Fibroblast of skin of scalp (primary cell): ENCODE measurements around the gene PDE4D. TPM values are rescaled to one million over a fixed set of nuclear protein-coding genes. Genes with fewer than 3 reads are reported as not detected.
A peak's percentile ranks its signal among the peaks of the same experiment; 100 is the strongest.

Experiments used
- DNase-seq: peaks from one replicate; pipeline ENCODE4 v3.0.0-alpha.2; 2013
- polyA plus RNA-seq, 2 experiments: library from polyadenylated mRNA; unstranded; fragments of 120-200 nt; gene quantifications; one replicate each; pipeline ENCODE4 v1.2.1, GENCODE V29; 2013; ENCODE audit not compliant: insufficient read length in 2 of 2

Gene PDE4D
- polyA plus RNA-seq (2013, experiment 1 of 2; ENCODE audit: insufficient read length), result 10.9 TPM
- 11.9 TPM for polyA plus RNA-seq (2013, experiment 2 of 2; ENCODE audit: insufficient read length)

DNA sequence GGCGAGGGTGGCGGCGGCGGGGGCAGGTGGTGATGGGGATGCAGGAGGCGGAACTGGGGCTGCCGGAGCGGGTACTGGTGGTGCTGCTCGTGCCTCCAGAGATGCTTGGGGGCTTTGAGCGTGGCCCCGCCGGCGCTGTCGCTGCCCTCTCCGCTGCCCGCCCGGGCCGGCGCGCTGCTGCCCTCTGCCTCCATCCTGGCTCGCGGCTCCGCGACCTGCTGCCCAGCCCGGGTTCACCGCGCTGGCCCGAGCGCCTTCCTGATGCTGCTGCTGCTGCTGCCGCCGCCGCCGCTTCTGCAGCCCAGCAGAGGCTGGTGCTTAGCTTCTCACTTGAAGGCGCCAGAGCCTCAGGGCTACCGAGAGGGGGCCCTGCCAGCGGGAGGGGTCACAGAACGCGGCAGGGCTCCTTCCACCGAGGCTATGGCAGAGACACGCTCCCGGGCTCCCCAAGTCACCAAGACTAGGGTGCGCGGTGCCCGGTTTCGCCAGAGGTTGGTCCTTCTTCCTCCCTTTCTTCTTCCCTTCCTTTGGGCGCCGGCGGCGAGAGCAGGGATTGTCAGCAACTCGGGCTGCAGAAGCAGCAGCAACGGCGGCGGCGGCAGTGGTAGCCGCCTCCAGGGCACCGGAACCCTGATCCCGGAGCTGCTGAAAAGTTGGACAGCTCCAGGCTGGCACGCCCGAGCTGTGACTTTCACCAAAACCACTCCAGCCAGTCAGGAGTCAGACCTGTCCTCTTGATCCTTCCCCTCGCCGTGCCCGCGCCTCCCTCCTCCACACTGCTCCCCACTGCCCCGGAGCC lies at the start of gene PDE4D:
Gene PDE4D, minus strand, starts transcription at position 298 of the 799 bp plus-strand sequence.
- DNase-seq, result peak; percentile 78

DNA sequence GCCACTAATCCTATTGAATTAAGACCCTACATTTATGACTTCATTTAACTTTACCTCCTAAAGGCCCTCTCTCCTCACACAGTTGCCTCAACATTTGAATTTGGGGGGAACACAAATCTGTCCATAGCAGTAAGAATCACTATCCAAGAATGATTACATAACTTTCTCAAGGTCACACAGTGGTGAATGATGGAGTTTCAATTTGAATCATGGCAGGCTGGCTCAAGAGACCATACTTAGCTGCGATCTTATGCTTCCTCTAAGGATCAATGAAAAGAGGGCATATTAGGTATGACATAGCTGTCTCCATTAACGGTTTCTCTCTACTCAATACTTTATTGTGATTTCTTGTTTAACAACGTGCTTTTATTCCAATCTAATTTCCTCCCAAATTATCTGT lies 44.1 kb upstream of the PDE4D start:
- DNase-seq, result no peak

DNA sequence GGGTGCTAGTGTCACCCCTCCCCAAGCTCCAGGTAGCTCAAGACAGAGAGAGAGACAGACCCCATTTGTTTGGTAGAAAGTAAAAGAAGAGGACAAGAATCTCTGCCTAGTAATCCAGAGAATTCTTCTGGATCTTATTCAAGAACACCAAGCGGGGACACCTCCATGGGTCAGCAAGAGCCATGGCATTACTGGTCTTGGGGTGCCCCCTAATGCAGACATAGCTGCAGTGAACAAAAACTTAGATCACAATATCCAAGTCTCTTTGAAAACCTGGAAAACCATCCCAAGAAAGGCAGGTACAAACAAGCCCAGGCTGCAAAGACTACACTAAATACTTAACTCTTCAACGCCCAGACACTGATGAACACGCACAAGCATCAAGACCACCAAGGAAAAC lies 29.9 kb upstream of the PDE4D start:
- peak; percentile 19 for DNase-seq

DNA sequence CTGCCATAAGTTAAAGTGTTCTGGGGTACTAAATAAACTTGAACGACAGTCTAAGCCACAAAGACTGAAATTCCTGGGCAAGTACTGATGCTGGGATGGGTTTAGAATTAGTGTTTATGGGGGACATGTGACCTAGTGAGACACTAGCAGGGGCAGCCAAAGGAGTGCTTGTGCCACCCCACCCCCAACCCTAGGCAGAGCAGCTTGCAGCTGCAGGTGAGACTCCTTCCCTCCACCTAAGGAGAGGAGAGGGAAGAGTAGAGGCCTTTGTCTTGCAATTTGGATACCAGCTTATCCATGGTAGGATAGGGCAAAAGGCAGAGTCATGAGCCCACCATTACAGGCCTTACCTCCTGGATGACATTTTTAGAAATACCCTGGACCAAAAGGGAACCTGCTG lies 28.7 kb upstream of the PDE4D start:
- DNase-seq, result no peak

DNA sequence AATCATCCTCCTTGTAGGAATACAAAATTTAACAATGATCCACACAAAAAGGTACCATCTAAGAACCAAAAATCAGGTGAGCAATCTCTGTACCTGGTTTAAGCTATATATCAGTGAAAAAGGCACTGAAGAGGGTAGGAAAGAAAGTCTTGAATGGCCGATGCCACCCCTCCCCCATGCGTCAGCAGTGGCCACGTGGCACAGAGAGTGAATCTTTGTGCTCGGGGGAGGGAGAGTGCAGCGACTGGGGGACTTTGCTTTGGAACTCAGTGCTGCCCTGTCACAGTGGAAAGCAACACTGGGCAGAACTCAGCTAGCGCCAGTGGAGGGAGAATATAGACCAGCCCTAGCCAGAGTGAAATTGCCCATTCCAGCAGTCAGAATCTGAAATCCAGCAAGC lies 28.3 kb upstream of the PDE4D start:
- DNase-seq, result no peak

DNA sequence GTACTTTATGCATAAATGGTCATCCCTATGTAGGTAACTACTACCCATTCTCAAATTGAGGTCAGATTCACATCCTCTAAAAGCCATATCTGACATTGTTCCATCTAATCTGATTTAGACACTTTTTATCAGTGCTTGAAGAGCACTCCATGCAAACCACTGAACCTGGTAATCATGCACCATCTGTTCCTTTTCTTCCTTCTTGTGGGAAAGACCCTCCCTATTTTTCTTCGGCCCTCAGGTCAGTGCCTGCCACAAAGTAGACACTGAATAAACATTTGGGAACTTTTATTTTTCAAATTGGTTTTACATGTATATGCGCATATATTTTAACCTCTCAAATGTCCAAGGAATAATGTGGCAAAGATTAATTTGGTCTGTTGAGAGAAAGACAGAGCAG lies 26.0 kb upstream of the PDE4D start:
- DNase-seq, result no peak

DNA sequence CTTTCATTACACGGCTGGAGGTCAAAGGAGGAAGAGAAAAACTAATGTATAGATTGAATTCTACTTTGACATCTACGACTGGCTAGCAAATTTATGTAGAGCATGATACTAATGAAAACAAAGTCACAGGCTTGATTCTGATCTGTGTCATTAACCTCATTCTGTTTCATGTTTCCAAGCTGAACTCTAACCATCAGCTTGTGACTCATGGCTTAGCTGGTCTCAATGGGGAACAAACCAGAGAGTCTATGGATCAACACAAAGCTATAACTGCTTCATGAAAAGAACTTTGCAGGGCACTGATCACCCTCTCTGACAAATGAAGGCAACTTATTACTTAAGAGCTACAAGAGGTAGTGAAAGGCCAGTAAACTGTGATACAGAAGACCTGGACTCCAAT lies 23.6 kb upstream of the PDE4D start:
- DNase-seq, result no peak

DNA sequence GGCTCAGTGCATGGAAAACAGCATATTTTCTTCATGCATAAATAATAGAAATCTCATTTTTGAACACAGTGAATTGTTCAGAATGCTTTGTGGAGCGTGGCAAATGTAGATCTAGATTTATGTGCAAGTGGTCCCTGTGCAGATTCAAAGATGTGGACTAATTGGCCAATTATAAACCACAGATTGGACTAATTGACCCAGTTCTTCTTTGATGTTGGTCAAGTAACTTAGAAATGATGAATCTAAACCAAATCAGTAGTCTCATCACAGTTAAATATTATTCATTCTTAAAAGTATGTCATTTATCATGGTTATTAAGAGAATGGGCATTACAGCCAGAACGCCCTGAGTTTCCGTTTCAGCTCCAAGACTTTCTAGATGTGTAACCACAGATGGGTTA lies 11.7 kb upstream of the PDE4D start:
- DNase-seq, result no peak

DNA sequence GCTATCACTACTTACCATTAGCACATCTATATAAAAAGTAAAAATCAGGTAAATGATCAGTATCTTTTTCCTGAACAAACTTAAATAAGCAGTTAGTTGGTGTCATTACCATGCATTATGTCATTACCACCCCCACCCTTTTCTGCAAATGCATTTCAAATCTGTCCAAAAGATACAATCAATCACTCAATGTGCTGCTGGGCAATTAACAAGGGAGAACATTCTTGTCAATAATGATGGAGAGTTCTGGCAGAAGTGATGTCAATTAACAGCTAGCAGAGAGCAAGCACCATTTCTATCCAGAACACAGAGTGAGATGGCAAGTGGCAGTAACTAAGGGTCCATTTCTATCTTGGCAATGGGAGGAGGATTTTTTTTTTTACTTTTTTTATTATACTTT lies 3.5 kb upstream of the PDE4D start:
- no peak for DNase-seq

DNA sequence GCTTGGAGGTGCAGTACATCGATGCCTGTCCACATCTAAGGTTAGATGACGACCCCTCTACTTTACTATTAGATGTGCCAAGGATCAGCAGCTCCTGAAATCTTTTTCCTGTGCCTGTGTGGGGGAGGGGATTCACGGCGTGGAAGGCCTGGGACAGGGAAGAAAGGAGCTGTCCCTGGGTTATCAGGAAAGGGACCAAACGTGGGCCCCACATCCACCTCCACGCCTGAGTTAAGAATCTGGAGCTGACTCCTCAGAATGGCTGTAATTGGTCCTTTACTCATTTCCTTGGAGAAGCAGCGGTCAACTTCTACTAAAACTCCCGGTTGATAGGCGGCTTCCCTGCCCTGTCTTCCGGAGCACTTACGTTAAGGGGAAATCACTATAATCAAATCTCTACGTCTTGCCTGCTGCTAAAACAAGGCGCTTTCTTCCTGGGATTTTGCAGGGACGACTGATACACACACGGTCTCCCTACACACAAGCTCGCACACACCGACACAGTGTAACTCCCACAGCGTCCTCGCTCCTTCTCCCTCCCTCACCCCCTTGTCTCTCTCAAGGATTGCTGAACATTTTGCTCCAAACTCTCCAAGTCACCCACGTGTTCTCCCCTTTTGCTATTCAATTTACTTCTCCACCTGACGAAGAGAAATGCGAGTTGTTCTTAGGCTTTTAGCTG lies 1.4 kb downstream of the PDE4D start:
- no peak for DNase-seq

DNA sequence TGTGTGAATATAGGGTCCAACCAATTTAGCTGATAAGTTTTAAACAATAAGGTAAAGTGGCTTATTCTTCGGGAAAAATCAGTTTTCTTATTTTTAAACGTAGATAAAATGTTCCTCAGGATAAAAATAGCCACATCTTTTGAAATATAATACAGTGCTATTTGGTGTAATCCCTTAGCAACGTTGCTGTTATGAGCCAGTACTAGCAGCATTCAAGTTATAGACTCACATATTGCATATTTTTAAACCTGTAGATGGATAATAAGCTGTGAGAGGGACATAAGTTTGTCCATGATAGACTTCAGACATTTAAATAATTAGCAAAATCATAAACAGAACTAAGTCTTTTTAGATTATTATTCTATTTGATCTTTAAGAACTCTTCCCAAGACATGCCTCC lies 6.3 kb downstream of the PDE4D start:
- no peak for DNase-seq

DNA sequence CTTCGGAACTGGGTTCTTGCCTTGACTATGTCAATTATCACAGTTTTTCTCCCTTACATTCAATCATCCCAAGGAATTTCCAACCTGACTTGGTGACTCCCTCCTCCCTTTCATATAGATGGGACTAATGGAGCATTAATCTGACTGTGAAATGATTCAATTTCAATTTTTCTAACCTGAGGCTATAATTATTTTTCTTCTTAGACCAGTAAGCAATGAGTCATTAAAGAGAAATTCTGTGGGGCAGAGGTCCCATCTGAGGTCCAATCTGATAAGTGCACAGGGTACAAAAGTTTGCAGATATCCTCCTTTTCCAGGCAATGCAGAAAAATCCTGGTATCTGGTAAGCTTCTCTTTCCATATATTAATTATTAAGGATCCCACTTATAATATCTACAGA lies 18.9 kb downstream of the PDE4D start:
- no peak for DNase-seq

DNA sequence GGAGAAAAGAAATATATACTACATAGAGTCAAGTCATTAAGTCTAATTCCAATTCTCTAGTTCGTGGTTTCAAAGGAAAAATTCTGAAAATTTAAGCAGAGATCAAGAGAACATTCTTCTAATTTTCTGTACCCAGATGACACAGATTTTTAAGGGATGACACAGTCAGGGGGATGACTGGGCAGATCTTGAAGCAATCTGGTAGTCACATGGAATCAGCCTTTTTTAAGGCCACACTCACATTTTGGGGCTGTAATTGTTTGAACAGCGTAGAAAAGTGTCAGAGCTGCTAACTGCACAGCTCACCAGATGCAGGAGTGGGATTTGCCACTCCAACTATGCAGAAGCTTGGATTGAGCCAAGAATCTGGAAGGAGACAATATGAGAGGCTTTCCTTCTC lies 20.4 kb downstream of the PDE4D start:
- peak; percentile 94 for DNase-seq

DNA sequence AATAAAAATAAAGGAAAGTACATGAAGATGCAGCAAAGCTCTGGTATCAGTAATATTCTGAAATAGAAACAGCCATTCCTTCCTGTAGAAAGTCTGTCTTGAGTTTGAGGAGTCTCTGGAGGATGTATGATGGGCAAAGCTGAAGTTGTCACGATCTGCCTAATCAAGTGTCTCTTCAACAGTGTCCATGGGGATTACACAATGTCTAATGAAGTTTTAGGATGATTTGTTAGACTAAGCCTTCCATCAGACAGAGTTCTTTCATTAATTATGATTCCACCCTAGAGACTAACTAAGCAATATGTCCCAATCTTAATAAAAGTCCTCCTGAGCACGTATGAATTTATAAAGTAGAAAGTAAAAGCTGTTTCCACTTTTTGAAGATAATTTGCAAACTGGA lies 26.9 kb downstream of the PDE4D start:
- no peak for DNase-seq

DNA sequence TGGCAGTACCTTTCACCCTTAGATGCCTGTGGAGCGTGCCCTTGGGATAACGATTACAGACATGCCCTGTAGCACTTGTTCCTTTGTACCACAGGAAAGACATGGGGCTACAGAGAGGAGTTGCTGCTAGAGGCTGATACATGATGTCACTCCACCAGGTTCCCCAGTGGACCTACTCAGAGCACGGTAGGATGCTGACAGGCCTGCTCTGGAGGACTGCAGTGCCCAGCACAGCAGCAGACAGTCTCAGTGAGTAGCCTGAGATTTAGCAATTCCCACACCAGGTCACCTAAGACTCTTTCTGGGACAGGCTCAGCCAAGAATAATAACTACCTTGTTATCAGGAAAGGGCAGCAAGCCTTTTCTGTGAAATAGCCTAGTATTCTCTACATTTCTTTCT lies 28.8 kb downstream of the PDE4D start:
- no peak for DNase-seq

DNA sequence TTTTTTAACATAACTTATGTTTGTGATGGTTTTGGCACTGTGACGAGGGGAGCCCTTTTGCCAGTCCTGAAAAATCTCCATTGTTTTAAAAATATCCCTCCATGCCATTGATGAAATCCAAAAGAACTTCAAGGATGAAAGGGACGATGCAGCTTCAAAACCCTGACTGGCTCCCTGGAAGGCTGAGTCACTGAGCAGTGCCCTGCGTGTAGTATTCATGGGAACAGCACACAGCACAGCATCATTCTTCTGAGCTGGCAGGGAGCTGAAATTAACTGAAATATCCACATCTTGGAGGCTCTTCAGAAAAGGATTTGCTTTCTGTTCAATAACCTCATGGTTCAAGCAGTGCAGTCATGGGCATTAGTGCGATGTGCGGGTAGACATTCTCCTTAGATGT lies 29.7 kb downstream of the PDE4D start:
- DNase-seq, result peak; percentile 49

DNA sequence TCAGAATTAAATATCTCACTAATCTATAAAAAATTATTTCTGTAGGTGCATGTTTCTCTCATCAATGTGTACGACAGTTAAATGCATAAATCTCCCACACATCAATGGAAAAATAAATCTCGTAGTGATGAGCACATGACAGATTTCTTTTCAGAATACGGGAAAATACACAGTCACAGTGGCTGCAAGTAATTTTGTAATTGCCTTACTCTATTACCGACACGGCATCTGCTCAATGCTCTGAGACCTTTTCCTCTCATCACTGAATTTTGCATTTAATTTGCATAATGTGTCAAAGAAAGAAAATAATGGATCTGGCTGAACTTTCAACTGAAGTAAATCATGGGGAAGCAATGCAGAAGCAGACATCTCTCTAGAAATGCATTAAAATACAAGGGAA lies 37.2 kb downstream of the PDE4D start:
- DNase-seq, result no peak

DNA sequence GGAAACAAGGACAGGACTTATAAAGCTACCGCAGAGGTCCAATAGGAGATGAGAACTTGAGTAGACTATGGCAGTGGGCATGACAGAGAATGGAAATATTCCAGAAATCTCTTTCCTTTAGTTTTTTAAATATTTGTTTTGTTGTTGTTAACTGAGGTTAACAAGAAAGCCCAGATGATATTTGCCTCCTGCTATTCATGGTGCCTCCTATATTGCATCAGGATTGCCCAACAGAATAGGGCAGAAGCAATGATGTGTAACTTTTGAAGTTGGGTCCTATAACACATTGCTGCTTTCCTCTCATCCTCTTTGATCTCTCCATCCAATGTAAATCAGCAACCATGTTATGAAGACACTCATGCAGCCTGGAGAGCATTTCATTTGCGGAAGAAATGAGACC lies 42.8 kb downstream of the PDE4D start:
- no peak for DNase-seq

DNA sequence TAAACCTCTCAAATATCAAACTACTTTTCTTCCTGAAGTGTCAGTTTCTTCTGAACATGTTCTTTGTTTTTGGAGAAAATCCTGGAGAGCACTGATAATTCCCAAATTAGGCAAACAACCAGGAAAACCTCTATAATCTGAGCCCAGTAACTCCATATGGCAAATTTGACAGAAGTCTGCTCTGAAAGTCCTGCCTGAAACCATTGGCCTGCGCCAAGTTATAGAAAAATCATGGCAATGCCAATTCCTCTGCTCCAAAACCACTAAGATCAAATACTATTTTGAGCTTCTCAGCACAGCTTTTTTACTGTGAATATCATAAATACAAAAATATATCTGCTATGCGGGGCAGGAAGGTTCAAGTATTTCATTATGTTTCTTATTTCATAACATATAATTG lies 45.9 kb downstream of the PDE4D start:
- no peak for DNase-seq

DNA sequence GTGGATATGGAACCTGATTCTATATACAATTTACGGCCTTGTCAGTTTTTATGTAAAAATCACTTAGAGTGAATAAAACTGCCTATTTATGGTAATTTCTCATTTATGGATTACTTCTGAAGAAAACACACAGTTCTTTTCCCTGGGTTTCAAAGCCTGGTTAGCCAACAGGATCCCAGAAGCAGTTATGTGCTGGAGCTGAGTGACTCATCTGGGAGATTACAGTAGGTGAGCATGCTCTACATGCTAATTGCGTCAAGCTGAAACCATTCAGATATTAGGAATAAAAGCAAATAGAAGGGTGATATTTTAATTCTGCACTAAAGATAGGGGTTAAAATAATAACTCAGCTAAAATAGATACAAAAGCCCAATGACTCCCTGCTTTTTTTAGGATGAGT lies 47.8 kb downstream of the PDE4D start:
- DNase-seq, result no peak

DNA sequence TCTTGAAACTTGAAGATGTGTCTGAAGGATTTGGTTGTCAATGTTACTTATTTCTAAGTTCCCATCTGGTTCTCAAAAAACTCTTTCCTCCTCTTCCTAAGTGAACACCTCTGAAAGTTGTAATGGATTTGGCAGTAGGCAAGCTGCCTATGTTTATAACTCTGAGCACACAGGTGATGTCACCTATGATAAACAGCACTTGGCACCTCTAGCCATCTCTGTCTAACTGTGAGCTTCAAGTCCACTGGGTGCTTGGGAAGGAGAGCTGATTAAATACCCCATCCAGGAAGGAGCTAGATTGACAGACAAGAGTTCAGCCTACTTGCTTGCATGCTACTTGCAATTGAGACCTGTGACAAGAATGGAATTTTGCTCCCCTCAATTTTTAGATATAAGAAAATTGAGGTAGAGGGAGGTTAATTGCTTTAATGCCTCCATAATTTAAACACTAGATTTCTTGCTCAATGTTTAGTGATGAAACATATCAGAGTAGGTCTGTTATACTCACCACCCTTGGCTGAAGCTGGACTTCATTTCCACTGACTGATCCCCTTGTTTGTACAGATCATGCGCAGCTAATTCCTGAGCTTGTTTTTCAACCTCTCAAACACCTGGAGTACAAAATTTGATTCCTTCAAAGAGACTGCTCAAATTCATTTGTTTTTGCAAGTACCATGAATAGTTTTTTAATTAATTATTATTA lies 49.9 kb downstream of the PDE4D start:
- no peak for DNase-seq

DNA sequence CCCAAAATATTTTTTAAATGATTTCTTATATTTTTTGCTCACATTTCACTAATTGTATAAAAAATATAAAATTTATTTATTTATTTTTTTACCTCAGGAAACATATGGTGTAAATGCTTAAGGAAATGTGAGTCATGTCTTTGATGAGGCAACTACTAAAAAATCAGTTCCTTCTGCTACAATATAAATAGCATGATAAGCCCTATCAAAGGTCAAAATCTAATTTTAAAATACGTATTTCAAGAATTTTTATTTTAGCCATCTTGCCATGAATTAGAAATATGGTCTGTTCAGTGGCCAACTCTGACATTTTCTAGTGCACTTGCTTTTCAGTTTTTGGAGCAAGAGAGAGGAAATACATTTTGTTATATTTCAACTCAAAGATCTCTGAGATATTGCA lies 50.5 kb downstream of the PDE4D start:
- DNase-seq, result no peak

DNA sequence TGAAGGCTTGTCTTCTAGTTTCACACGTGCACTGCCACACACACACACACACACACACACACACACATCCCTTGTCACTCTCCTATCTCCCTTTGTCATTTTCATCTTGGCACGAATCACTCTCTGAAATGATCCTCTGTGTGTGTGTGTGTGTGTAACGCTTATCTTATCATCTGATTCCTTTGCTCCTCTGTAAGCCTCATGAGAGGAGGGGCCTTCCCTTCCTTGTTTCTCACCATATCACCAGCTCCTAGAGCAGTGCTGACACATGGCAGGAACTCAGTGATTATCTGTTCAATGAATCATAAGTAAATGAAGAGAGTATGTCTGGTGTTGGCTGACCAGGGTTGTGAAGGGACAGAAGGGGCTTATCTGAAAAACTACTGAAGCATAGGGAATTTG lies 53.3 kb downstream of the PDE4D start:
- DNase-seq, result peak; percentile 54

DNA sequence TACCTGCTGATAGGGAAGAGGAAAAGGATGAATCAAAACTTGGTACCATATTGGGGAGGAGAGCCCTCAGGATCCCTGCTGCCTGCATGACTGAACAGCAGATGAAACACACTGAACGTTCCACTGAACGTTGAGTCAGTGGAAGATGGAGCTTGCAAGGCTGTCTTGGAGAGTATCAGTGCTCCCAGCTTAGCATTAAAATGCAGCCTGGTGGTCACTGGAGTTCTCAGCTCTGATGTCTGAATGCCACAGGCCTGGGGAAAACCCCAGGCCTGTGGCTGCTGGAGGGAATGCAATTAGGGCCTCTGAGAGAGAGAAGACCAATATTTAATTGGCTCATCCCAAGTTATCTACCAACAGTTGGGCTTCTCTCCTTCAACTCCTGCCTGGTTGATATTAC lies 54.5 kb downstream of the PDE4D start:
- DNase-seq, result no peak
